ENCODE measurements around the gene ACO2. TPM values are rescaled to one million over a fixed set of nuclear protein-coding genes. Genes with fewer than 3 reads are reported as not detected.

ACO2 gene
- total RNA-seq, 1 experiment from 2014 or later, result 66.6 TPM

DNA sequence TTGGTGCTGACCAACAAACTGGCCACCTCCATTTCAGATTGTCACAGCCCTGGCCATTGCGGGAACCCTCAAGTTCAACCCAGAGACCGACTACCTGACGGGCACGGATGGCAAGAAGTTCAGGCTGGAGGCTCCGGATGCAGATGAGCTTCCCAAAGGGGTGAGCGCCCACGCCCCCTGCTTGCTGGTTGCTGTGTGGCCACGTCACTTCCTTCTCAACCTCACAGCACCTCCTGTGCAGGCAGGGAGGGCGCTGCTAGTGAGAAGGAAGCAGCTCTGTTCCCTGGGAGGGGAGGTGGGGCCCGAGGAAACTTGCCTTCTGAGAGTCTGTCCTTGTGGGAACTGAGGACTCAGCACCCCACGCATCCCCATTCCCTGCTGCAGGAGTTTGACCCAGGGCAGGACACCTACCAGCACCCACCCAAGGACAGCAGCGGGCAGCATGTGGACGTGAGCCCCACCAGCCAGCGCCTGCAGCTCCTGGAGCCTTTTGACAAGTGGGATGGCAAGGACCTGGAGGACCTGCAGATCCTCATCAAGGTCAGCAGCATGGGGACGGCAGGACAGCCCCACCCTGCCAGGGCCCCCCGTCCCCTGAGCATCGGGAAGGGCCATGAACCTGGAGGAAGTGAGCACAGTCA lies 56.0 kb downstream of the ACO2 start:
- Histone ChIP-seq H4K5ac (ENCODE audit: insufficient read length, low read depth, low read length) (no peak overlapping the region), H3K27ac (ENCODE audit: insufficient read length, low read depth, low read length) (no peak overlapping the region), H2BK20ac (ENCODE audit: low read depth, low read length, poor library complexity, severe bottlenecking) (no peak overlapping the region), H4K8ac (replicated peaks; ENCODE audit: insufficient read length, low read depth, low read length) (no peak overlapping the region), H3K9ac (ENCODE audit: extremely low read depth, insufficient read length, low read length) (no peak overlapping the region), H2BK5ac (ENCODE audit: insufficient read length, low read length) (no peak overlapping the region), H2BK12ac (ENCODE audit: insufficient read length, low read depth, low read length) (no peak overlapping the region), H4K91ac (ENCODE audit: insufficient read length, low read depth, low read length) (no peak overlapping the region), H3K23ac (ENCODE audit: insufficient read length, low read depth, low read length) (no peak overlapping the region), H3K4ac (ENCODE audit: low read depth, low read length) (no peak overlapping the region), H2BK15ac (ENCODE audit: low read depth, low read length) (no peak overlapping the region), H3K79me1 (ENCODE audit: insufficient read depth, low read depth, low read length, poor library complexity, severe bottlenecking) (no peaks in the 10 kb centered on the region), H3T11ph (ENCODE audit: low read length) (no peak overlapping the region), H3K18ac (ENCODE audit: insufficient read length, low read depth, low read length) (no peak overlapping the region), H3K4me2 (ENCODE audit: insufficient read depth, insufficient read length, low read length) (no peak overlapping the region), H3K23me2 (ENCODE audit: insufficient read length, low read depth, low read length, poor library complexity, severe bottlenecking) (no peaks in the 10 kb centered on the region), H2AK5ac (ENCODE audit: insufficient read length, low read length) (no peak overlapping the region), H3K79me2 (ENCODE audit: insufficient read depth, low read length) (no peaks in the 10 kb centered on the region), H3K27me3 (ENCODE audit: insufficient read depth, low read length) (no peaks in the 10 kb centered on the region), H2BK120ac (ENCODE audit: low read depth, low read length, poor library complexity, severe bottlenecking) (no peak overlapping the region), H3K9me3 (ENCODE audit: control insufficient read depth, low read depth, low read length) (no peaks in the 10 kb centered on the region), H3K56ac (ENCODE audit: insufficient read length, low read depth, low read length) (no peak overlapping the region), H2AFZ (ENCODE audit: low read length) (no peak overlapping the region), H3K4me1 (ENCODE audit: insufficient read depth, low read length) (no peaks in the 10 kb centered on the region), H3K14ac (ENCODE audit: insufficient read depth, low read length) (no peak overlapping the region), H4K20me1 (ENCODE audit: control insufficient read depth, insufficient read depth, insufficient read length) (no peaks in the 10 kb centered on the region)
- TF ChIP-seq, protein P1, sequence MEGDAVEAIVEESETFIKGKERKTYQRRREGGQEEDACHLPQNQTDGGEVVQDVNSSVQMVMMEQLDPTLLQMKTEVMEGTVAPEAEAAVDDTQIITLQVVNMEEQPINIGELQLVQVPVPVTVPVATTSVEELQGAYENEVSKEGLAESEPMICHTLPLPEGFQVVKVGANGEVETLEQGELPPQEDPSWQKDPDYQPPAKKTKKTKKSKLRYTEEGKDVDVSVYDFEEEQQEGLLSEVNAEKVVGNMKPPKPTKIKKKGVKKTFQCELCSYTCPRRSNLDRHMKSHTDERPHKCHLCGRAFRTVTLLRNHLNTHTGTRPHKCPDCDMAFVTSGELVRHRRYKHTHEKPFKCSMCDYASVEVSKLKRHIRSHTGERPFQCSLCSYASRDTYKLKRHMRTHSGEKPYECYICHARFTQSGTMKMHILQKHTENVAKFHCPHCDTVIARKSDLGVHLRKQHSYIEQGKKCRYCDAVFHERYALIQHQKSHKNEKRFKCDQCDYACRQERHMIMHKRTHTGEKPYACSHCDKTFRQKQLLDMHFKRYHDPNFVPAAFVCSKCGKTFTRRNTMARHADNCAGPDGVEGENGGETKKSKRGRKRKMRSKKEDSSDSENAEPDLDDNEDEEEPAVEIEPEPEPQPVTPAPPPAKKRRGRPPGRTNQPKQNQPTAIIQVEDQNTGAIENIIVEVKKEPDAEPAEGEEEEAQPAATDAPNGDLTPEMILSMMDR (conservative IDR thresholded peaks at IDR 0.05), result peak; percentile 21; the same call in 2 of the 3 replicates
- Mint-ChIP-seq H3K36me3 (ENCODE audit: insufficient read depth in 1 of 3, low read depth in 3 of 3) (peaks cover 21 to 54% (median 39%) of the 10 kb centered on the region in 3 experiments), H3K9me3 (no peaks in the 10 kb centered on the region), H3K4me1 (0 out of 4 replicates have a peak, but pooled peaks cover 0 to 2% of the 10 kb centered on the region in 2 experiments), H3K27ac (peak overlapping the region; percentile 53 to 92 (median 59); a peak in 4 of 7 replicates), H3K27me3 (ENCODE audit: low read depth) (peaks cover 5% of the 10 kb centered on the region), H3K4me3 (no peak overlapping the region; a peak in 1 of 5 replicates)
- DNase-seq, result no peak
- WGBS (ENCODE audit: extremely low coverage, insufficient read length, low lambda C conversion rate), result no CpG with 5 or more reads among the region's 17 CpGs

Measured in H9 (cell line).